Uterus (tissue), 4 donors: ENCODE data around the gene ST3GAL5. TPM values are rescaled to one million over a fixed set of nuclear protein-coding genes. Genes with fewer than 3 reads are reported as not detected.

Experiments used
- DNase-seq, 2 donors: peaks; one replicate each; pipeline ENCODE4 v3.0.0-alpha.2; 2019 to 2020
- H3K27ac ChIP-seq, 2 donors: fragments of 200-600 bp; sonication (generic); 1 replicate in 1 of 2; 2 replicates in 1 of 2; pipeline ENCODE4 v1.5.1; 2016 to 2018
- H3K27me3 ChIP-seq, 2 donors: fragments of 200-600 bp; sonication (generic); one replicate each; pipeline ENCODE4 v1.5.1; 2018 to 2019; ENCODE audit warnings: control low read depth in 1 of 2
- H3K36me3 ChIP-seq, 2 donors: fragments of 200-600 bp; sonication (generic); one replicate each; pipeline ENCODE4 v1.5.1; 2019; ENCODE audit warnings: control low read depth in 1 of 2
- H3K4me1 ChIP-seq, 2 donors: fragments of 200-600 bp; sonication (generic); one replicate each; pipeline ENCODE4 v1.5.1; 2018 to 2019; ENCODE audit warnings: control low read depth in 1 of 2
- H3K4me3 ChIP-seq, 2 donors: fragments of 200-600 bp; sonication (generic); 1 replicate in 1 of 2; 2 replicates in 1 of 2; pipeline ENCODE4 v1.5.1; 2018 to 2019; ENCODE audit warnings: mild to moderate bottlenecking in 1 of 2
- H3K9me3 ChIP-seq, 2 donors: fragments of 200-600 bp; sonication (generic); one replicate each; pipeline ENCODE4 v1.5.1; 2019; ENCODE audit warnings: control low read depth in 1 of 2
- CTCF ChIP-seq, 4 experiments: fragments of 200-600 bp in 2 of 4; fragments of 450-650 bp in 2 of 4; sonication (generic) in 2 of 4; IDR thresholded peaks; one replicate each; pipeline ENCODE4 v1.5.1; 2016 to 2019; ENCODE audit warnings: antibody characterized with exemption in 4 of 4, mild to moderate bottlenecking in 2 of 4, moderate library complexity in 1 of 4
- POLR2A ChIP-seq, 2 donors: fragments of 450-650 bp; IDR thresholded peaks; one replicate each; pipeline ENCODE4 v1.6.1; 2016; ENCODE audit warnings: antibody characterized with exemption in 2 of 2, mild to moderate bottlenecking in 1 of 2, moderate library complexity in 1 of 2
- intact Hi-C: fragments of 100-400 bp; cut with DNase I; formaldehyde crosslinking; loops from one replicate; pipeline ENCODE4 v1.15.1; 2023; ENCODE audit warnings: low total_unique reads
- total RNA-seq, 4 donors: library from RNA; depleted of rRNA in 3 of 4; stranded (reverse); fragments of >200 nt in 3 of 4; gene quantifications; one replicate each; pipeline versions ENCODE4 v1.1.0 to v1.2.4, GENCODE V29; 2014 to 2023
- donor health status: DM: yes; HTN: yes; CAD: no.

ST3GAL5 gene
- total RNA-seq, 4 donors from 2014 or later, result 12.3 to 52.9 (median 32.9) TPM

GRCh38 chr2:85800586-85800985, 88.2 kb downstream of the ST3GAL5 start:
- Histone ChIP-seq H3K27me3 (no peaks in the 10 kb centered on the region), H3K4me3 (no peak overlapping the region), H3K36me3 (no peaks in the 10 kb centered on the region), H3K4me1 (peaks cover 0 to 10% of the 10 kb centered on the region in 2 donors), H3K27ac (no peak overlapping the region), H3K9me3 (no peaks in the 10 kb centered on the region)
- DNase-seq, result peak in 1 of 2 donors; percentile 9
- intact Hi-C loops, result no loop called here
- no peak for TF ChIP-seq POLR2A (IDR thresholded peaks at IDR 0.05)
- no peak for TF ChIP-seq CTCF (IDR thresholded peaks at IDR 0.05)

- intact Hi-C loops, result loop anchor here (5.0 kb wide), 1 partner anchor 67 kb away; no protein-coding TSS in a partner anchor
- H3K9me3 ChIP-seq, result no peaks in the 10 kb centered on the region
- no peak overlapping the region for H3K4me3 ChIP-seq
- no peak for TF ChIP-seq CTCF (IDR thresholded peaks at IDR 0.05)
- no peak overlapping the region for H3K27ac ChIP-seq
- H3K36me3 ChIP-seq, result no peaks in the 10 kb centered on the region
- H3K4me1 ChIP-seq, result peaks cover 0 to 22% of the 10 kb centered on the region in 2 donors
- peak in 1 of 2 donors; percentile 15 for DNase-seq
- no peaks in the 10 kb centered on the region for H3K27me3 ChIP-seq
Observed at GRCh38 chr2:85799215-85799956, 89.4 kb downstream of the ST3GAL5 start.

GRCh38 chr2:85797921-85798320, 90.9 kb downstream of the ST3GAL5 start:
- Histone ChIP-seq H3K4me1 (peaks cover 3 to 29% of the 10 kb centered on the region in 2 donors), H3K27me3 (no peaks in the 10 kb centered on the region), H3K36me3 (no peaks in the 10 kb centered on the region), H3K4me3 (no peak overlapping the region), H3K27ac (no peak overlapping the region), H3K9me3 (no peaks in the 10 kb centered on the region)
- intact Hi-C loops, result loop anchor here (5.0 kb wide), 1 partner anchor 66 kb away; no protein-coding TSS in a partner anchor
- TF ChIP-seq POLR2A (IDR thresholded peaks at IDR 0.05) (no peak), CTCF (IDR thresholded peaks at IDR 0.05) (peak; percentile 47 to 66 (median 62))
- peak in 1 of 2 donors; percentile 52 for DNase-seq

GRCh38 chr2:85797263-85797660, 91.5 kb downstream of the ST3GAL5 start:
- Histone ChIP-seq H3K36me3 (no peaks in the 10 kb centered on the region), H3K4me1 (peaks cover 5 to 36% of the 10 kb centered on the region in 2 donors), H3K9me3 (no peaks in the 10 kb centered on the region), H3K27me3 (no peaks in the 10 kb centered on the region), H3K27ac (peak overlapping the region in 1 of 2 donors; percentile 84), H3K4me3 (no peak overlapping the region)
- no peak for TF ChIP-seq CTCF (IDR thresholded peaks at IDR 0.05)
- no peak for TF ChIP-seq POLR2A (IDR thresholded peaks at IDR 0.05)
- peak in 1 of 2 donors; percentile 12 for DNase-seq
- intact Hi-C loops, result loop anchor here (5.0 kb wide), 1 partner anchor 65 kb away; no protein-coding TSS in a partner anchor
